Testis (tissue), 2 donors: ENCODE results near the gene CDK5RAP3.

Experiments
- CTCF ChIP-seq, 3 experiments: fragments of 450-650 bp in 2 of 3; fragments of 200-600 bp in 1 of 3; sonication (generic) in 1 of 3; IDR thresholded peaks; one replicate each; pipeline ENCODE4 v1.5.1; 2016 to 2019; ENCODE audit warnings: antibody characterized with exemption in 3 of 3, mild to moderate bottlenecking in 2 of 3, moderate library complexity in 1 of 3
- POLR2A ChIP-seq: fragments of 450-650 bp; IDR thresholded peaks from one replicate; pipeline ENCODE4 v1.6.1; 2017; ENCODE audit warnings: antibody characterized with exemption, mild to moderate bottlenecking, moderate library complexity

GRCh38 chr17:48030531-48030930, 59.6 kb downstream of the CDK5RAP3 start:
- TF ChIP-seq CTCF (IDR thresholded peaks at IDR 0.05) (no peak), POLR2A (no peak)
